Neural progenitor cell (in vitro differentiated cells): ENCODE data around the gene OR8I2.

Source experiments
- EZH2 ChIP-seq: fragments of 200-600 bp; sonication (generic); IDR thresholded peaks from 2 replicates; pipeline ENCODE4 v1.6.1; 2017; ENCODE audit warnings: antibody characterized with exemption, mild to moderate bottlenecking, moderate library complexity
- EZH2phosphoT487 ChIP-seq: fragments of 200-600 bp; sonication (generic); IDR thresholded peaks from 2 replicates; pipeline ENCODE4 v1.6.1; 2017; ENCODE audit warnings: antibody characterized with exemption
- TF ChIP-seq, protein P1 (sequence below): fragments of 200-600 bp; sonication (generic); IDR thresholded peaks from 2 replicates; pipeline ENCODE4 v1.5.1; 2017; ENCODE audit warnings: antibody characterized with exemption, mild to moderate bottlenecking

DNA sequence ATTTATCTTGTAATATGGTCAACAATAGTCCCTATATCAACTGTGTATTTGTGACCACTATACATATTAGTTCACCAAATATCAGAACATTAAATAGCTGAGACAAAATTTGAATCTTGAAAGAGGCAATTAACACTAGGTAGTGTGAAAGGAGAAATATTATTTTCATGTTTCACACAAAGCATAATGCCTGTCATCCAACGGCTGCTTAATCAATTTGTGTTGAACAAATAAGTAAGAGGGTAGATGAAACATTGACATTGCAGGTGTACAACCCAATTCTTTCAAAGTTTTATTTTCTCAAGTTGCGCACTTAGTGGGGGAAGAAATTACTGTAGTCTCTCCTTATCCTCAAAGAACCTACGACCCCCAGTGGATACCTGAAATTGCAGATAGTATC lies 3.4 kb upstream of the OR8I2 start:
- TF ChIP-seq, protein P1, sequence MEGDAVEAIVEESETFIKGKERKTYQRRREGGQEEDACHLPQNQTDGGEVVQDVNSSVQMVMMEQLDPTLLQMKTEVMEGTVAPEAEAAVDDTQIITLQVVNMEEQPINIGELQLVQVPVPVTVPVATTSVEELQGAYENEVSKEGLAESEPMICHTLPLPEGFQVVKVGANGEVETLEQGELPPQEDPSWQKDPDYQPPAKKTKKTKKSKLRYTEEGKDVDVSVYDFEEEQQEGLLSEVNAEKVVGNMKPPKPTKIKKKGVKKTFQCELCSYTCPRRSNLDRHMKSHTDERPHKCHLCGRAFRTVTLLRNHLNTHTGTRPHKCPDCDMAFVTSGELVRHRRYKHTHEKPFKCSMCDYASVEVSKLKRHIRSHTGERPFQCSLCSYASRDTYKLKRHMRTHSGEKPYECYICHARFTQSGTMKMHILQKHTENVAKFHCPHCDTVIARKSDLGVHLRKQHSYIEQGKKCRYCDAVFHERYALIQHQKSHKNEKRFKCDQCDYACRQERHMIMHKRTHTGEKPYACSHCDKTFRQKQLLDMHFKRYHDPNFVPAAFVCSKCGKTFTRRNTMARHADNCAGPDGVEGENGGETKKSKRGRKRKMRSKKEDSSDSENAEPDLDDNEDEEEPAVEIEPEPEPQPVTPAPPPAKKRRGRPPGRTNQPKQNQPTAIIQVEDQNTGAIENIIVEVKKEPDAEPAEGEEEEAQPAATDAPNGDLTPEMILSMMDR = no peak
- TF ChIP-seq EZH2 = no peak
- no peak for TF ChIP-seq EZH2phosphoT487
